Suprapubic skin (tissue), 4 donors: ENCODE results near the gene F2RL1.

ENCODE experiments used
- CTCF ChIP-seq, 2 donors: fragments of 200-600 bp in 1 of 2; fragments of 450-650 bp in 1 of 2; sonication (generic) in 1 of 2; IDR thresholded peaks; one replicate each; pipeline ENCODE4 v1.5.1; 2016 to 2019; ENCODE audit warnings: antibody characterized with exemption in 2 of 2, mild to moderate bottlenecking in 1 of 2, moderate library complexity in 1 of 2
- EP300 ChIP-seq: sonication (generic); formaldehyde crosslinking; IDR thresholded peaks from one replicate; pipeline ENCODE4 v1.6.1; 2017; ENCODE audit warnings: antibody characterized with exemption
- POLR2A ChIP-seq, 2 donors: fragments of 450-650 bp; IDR thresholded peaks; one replicate each; pipeline ENCODE4 v1.6.1; 2017; ENCODE audit warnings: antibody characterized with exemption in 2 of 2, mild to moderate bottlenecking in 2 of 2, moderate library complexity in 2 of 2
- POLR2AphosphoS5 ChIP-seq, 3 donors: sonication (generic); formaldehyde crosslinking; IDR thresholded peaks; one replicate each; pipeline ENCODE4 v1.6.1; 2017; ENCODE audit warnings: antibody characterized with exemption in 3 of 3

GRCh38 chr5:76859591-76860247, 40.9 kb downstream of the F2RL1 start:
- TF ChIP-seq POLR2AphosphoS5 (IDR thresholded peaks at IDR 0.05) (no peak), CTCF (IDR thresholded peaks at IDR 0.05) (no peak), EP300 (no peak), POLR2A (IDR thresholded peaks at IDR 0.05) (no peak)
